ENCODE data around the gene DDX27.
"Not testable (repeated sequence)": the region's sequence is repeated elsewhere in the genome, so short reads cannot be mapped to it uniquely, and the experiment has no call there.

The DDX27 gene, protein sequence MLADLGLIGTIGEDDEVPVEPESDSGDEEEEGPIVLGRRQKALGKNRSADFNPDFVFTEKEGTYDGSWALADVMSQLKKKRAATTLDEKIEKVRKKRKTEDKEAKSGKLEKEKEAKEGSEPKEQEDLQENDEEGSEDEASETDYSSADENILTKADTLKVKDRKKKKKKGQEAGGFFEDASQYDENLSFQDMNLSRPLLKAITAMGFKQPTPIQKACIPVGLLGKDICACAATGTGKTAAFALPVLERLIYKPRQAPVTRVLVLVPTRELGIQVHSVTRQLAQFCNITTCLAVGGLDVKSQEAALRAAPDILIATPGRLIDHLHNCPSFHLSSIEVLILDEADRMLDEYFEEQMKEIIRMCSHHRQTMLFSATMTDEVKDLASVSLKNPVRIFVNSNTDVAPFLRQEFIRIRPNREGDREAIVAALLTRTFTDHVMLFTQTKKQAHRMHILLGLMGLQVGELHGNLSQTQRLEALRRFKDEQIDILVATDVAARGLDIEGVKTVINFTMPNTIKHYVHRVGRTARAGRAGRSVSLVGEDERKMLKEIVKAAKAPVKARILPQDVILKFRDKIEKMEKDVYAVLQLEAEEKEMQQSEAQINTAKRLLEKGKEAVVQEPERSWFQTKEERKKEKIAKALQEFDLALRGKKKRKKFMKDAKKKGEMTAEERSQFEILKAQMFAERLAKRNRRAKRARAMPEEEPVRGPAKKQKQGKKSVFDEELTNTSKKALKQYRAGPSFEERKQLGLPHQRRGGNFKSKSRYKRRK

GRCh38 chr20:49219091-49219923, at the start of gene DDX27:
TSS of gene DDX27 (plus strand) at chr20:49219416. CDS start at chr20:49219449, 33 bp downstream.
- in situ Hi-C loops (cut with HindIII; ENCODE audit: low sequenced_read_pairs): no loop called here

- in situ Hi-C loops (cut with HindIII; ENCODE audit: low sequenced_read_pairs): no loop called here
These were observed 49.7 kb upstream of the DDX27 start for GRCh38 chr20:49169547-49169946.

- in situ Hi-C loops (cut with HindIII; ENCODE audit: low sequenced_read_pairs): loop anchor here (5.0 kb wide), 1 partner anchor 53 kb away; no protein-coding TSS in a partner anchor
These were observed 48.5 kb upstream of the DDX27 start for GRCh38 chr20:49170714-49171113.

DNA sequence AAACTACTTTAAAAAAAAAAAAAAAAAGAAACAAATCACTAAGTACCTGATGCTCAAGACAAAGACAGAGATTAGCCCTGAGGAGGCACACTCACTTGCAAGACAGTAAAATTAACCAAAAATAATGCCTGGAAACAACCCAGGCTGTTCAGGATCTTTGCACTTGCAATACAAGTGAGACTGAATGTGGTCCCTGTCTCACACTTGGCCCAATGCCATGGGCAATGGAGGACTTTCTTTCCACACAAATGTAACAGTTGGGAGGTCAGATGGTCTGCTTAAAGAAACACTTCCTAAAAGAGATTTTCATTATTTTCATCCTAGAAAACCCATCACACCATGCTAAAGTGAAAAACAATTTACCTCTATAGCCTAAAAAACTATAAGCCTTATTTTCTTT, 47.3 kb upstream of the DDX27 start:
- in situ Hi-C loops (cut with HindIII; ENCODE audit: low sequenced_read_pairs): loop anchor here (5.0 kb wide), 1 partner anchor 55 kb away; no protein-coding TSS in a partner anchor

GRCh38 chr20:49172413-49172812, 46.8 kb upstream of the DDX27 start:
- in situ Hi-C loops (cut with HindIII; ENCODE audit: low sequenced_read_pairs): loop anchor here (5.0 kb wide), 1 partner anchor 55 kb away; no protein-coding TSS in a partner anchor

- in situ Hi-C loops (cut with HindIII; ENCODE audit: low sequenced_read_pairs): loop anchor here (5.0 kb wide), 1 partner anchor 57 kb away; no protein-coding TSS in a partner anchor
These were observed 45.0 kb upstream of the DDX27 start for GRCh38 chr20:49174183-49174582.

DNA sequence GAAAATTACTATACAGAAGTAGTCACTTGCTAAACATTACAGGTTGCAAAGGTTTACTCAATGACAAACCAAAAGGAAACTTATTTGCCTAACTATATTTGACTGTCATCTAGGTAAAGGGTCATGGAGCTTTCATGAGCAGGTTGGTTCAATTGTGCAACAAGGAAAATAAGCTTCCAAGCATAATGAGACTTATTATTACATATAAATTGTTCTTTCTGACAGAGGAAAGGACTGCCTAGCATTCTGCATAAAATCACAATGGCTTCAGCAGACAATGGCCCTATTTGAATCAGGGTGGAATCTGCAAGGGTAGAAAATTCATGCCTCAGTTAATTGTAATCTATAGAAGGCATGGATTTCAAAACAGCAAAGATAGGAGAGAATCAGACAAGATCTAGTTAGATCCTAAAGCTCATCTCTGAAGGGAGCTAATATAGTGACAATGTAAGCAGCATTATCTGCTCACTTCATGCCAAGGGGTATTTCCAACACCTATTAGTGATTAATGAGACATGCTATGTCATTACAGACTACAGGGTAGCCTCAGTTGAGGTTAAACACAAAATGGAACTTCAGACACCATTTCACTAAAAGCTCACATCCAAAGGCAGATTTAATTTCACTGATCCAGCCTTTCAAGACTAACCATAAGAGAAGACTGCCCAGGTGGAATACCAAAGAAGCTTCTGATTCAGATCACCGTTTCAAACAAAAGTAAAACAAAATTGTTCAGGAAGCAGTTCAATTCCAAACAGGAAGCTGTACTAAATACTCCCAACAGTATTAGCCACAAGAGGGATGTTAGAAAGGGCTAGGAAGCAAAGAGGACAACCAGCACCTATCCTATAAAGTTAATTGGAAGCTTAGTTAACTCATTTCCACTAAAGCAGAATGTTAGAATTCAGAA, 39.6 kb upstream of the DDX27 start:
- in situ Hi-C loops (cut with HindIII; ENCODE audit: low sequenced_read_pairs): no loop called here

DNA sequence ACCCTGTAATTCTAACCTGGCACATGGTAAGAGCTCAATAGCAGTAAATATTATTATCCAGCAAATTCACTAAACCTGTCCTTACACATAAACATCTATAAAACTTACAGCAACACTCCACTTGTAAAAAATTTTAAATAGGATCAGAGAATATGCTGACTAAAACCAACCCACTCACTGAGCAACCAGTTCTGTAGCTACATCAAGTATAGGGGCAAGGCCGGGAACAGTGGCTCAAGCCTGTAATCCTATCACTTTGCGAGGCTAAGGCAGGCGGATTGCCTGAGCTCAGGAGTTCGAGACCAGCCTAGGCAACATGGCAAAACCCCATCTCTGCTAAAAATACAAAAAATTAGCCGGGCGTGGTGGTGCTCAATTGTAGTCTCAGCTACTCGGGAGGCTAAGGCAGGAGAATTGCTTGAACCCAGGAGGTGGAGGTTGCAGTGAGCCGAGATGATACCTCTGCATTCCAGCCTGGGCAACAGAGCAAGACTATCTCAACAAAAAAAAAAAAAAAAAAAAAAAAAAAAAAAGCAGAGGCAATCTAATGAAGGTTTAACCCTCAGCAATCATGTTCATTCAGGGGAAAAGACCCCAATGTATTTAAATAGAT, 37.8 kb upstream of the DDX27 start:
- in situ Hi-C loops (cut with HindIII; ENCODE audit: low sequenced_read_pairs): no loop called here

- in situ Hi-C loops (cut with HindIII; ENCODE audit: low sequenced_read_pairs): no loop called here
These were observed 35.8 kb upstream of the DDX27 start for GRCh38 chr20:49183444-49183843.

GRCh38 chr20:49184084-49184501, 35.1 kb upstream of the DDX27 start:
- in situ Hi-C loops (cut with HindIII; ENCODE audit: low sequenced_read_pairs): not testable (repeated sequence)

DNA sequence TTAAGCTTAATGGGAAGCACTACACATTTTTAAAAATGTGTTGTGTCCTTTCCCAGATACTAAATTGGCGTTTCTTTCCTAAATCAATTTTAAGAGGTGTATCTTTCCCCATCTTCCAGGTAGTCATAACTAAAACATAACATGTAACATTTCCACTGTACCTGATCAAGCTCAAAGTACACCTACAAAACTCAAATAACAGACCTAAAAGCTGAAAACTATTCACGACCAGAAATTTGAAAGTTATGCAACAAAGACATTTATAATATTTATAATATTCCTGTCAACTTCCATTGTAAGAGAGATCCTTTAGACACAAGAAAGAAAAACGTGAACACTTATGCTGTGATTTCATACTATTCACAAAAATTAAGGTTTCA, 34.5 kb upstream of the DDX27 start:
- in situ Hi-C loops (cut with HindIII; ENCODE audit: low sequenced_read_pairs): no loop called here

GRCh38 chr20:49185071-49185761, 34.0 kb upstream of the DDX27 start:
- in situ Hi-C loops (cut with HindIII; ENCODE audit: low sequenced_read_pairs): no loop called here

GRCh38 chr20:49186535-49187329, 32.5 kb upstream of the DDX27 start:
- in situ Hi-C loops (cut with HindIII; ENCODE audit: low sequenced_read_pairs): no loop called here

DNA sequence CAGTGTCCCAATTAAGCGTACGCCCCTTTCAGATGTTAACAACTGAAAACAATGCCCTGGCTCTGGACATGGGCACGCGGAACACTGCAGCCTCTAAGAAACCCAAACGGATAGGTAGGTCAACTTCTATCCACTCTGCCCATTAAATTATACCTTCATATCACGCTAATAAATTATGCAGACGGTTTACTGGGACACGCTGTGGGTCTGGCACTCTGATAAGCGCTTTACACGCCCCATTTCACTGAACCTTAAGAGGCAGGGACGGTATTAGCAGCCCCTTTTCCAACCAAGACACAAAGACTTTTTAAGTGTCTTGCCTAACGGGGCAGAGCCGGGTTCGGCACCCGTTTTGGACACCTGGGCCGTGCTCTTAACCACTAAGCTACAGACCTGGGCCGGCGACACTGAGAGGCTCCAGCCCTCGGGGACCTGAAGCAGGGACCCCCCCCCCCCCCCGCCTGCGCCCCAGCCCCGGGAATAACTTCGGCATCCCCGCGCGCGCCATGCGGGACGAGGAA, 31.8 kb upstream of the DDX27 start:
- in situ Hi-C loops (cut with HindIII; ENCODE audit: low sequenced_read_pairs): no loop called here

GRCh38 chr20:49187851-49188641, 31.2 kb upstream of the DDX27 start, which contains the start of gene STAU1:
TSS of gene STAU1 (minus strand) at chr20:49188334. CDS start at chr20:49166201, 22,133 bp downstream.
- in situ Hi-C loops (cut with HindIII; ENCODE audit: low sequenced_read_pairs): no loop called here

DNA sequence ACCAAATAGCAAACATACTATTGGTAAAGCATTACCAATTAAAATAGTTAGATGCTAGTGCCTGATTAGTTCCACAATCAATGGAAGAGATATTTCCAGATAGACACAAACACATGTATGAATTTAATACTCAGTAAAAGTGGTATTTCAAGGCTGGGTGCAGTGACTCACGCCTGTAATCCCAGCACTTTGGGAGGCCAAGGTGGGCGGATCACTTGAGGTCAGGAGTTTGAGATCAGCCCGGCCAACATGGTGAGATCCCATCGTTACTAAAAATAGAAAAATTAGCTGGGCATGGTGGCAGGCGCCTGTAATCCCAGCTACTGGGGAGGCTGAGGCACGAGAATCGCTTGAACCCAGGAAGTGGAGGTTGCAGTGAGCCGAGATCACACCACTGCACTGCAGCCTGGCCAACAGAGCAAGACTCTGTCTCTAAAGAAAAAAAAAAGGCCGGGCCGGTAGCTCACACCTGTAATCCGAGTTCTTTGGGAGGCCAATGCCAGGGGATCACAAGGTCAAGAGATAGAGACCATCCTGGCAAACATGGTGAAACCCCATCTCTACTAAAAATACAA, 26.2 kb upstream of the DDX27 start:
- in situ Hi-C loops (cut with HindIII; ENCODE audit: low sequenced_read_pairs): not testable (repeated sequence)

All from DLD1 (cell line).